Measurements from ENCODE around the gene BCL2L2.

- TF ChIP-seq CTCF (IDR thresholded peaks at IDR 0.05; ENCODE audit: low read length) (no peak), EZH2 (IDR thresholded peaks at IDR 0.05; ENCODE audit: borderline replicate concordance, low read length) (no peak)
Observed at GRCh38 chr14:23323838-23324454, 17.3 kb downstream of the BCL2L2 start.
